ENCODE measurements around the gene TPM3. TPM values are rescaled to one million over a fixed set of nuclear protein-coding genes. Genes with fewer than 3 reads are reported as not detected.

TPM3 gene
- total and polyA plus RNA-seq, 2 of the 8 experiments (the other 6 are each of a cell fraction or from before 2014, with no cell fraction given): 278 to 572 TPM

- CTCF ChIA-PET (ENCODE audit: partially characterized antibody): interaction anchor here (0.7 to 1.3 kb wide), 4 partner anchors 9 to 172 kb away, joined by 3 read pairs; partner anchors contain the start of gene RAB13
- no peak for DNase-seq (ENCODE audit: low read depth in 1 of 2, low spot score in 2 of 2)
- Histone ChIP-seq H4K5ac (ENCODE audit: insufficient read length, low read depth, low read length) (no peak overlapping the region), H3K9me3 (ENCODE audit: insufficient read depth in 2 of 2, low read depth in 1 of 2, low read length in 1 of 2) (no peaks in the 10 kb centered on the region), H3K9ac (replicated peaks in 1 of 4; ENCODE audit: extremely low read depth in 1 of 4, low read depth in 3 of 4, low read length in 3 of 4) (0 out of 7 replicates have a peak overlapping the region, but pooled peaks of 1 of the 4 experiments have one; percentile 18), H2BK120ac (replicated peaks; ENCODE audit: low read depth, low read length) (no peak overlapping the region), H2BK5ac (ENCODE audit: low read depth, low read length) (no peak overlapping the region), H3K56ac (replicated peaks; ENCODE audit: insufficient read length, low read depth, low read length) (no peak overlapping the region), H3K18ac (ENCODE audit: extremely low read depth, low read length) (no peak overlapping the region), H3K36me3 (ENCODE audit: control insufficient read depth in 2 of 4, insufficient read depth in 4 of 4, low read length in 3 of 4) (peaks cover 5 to 81% (median 51%) of the 10 kb centered on the region in 4 experiments; a peak in 7 of 8 replicates), H4K20me1 (replicated peaks in 1 of 2; ENCODE audit: control insufficient read depth in 1 of 2, insufficient read depth in 2 of 2, low read length in 2 of 2) (peaks cover 0 to 5% of the 10 kb centered on the region in 2 experiments), H2BK15ac (ENCODE audit: low read length) (no peak overlapping the region), H2BK12ac (ENCODE audit: low read depth, low read length) (no peak overlapping the region), H3K4me1 (replicated peaks in 1 of 4; ENCODE audit: control insufficient read depth in 3 of 4, insufficient read depth in 4 of 4, low read length in 3 of 4) (peaks cover 0 to 3% (median 0%) of the 10 kb centered on the region in 4 experiments; a peak in 1 of 7 replicates), H3K14ac (ENCODE audit: insufficient read length) (no peak overlapping the region), H3K23ac (ENCODE audit: insufficient read length) (no peak overlapping the region), H2AFZ (ENCODE audit: low read length) (no peak overlapping the region), H3K79me1 (ENCODE audit: low read depth, low read length) (no peaks in the 10 kb centered on the region), H4K8ac (ENCODE audit: extremely low read depth, insufficient read depth, low read length) (no peak overlapping the region), H3K79me2 (ENCODE audit: control insufficient read depth in 1 of 2, insufficient read depth in 2 of 2, low read length in 2 of 2) (peaks cover 0 to 16% of the 10 kb centered on the region in 2 experiments; a peak in 2 of 4 replicates), H3K27me3 (replicated peaks in 1 of 4; ENCODE audit: control insufficient read depth in 3 of 4, extremely low read depth in 1 of 4, insufficient read depth in 3 of 4, low read length in 3 of 4) (no peaks in the 10 kb centered on the region), H3K27ac (ENCODE audit: low read depth, low read length) (no peak overlapping the region), H4K91ac (replicated peaks; ENCODE audit: insufficient read length, low read length) (no peak overlapping the region), H2BK20ac (ENCODE audit: low read length) (no peak overlapping the region), H2AK5ac (ENCODE audit: low read depth, low read length) (no peak overlapping the region), H3K4ac (replicated peaks; ENCODE audit: insufficient read length, low read depth, low read length) (no peak overlapping the region), H3K23me2 (ENCODE audit: low read depth, low read length) (no peaks in the 10 kb centered on the region; the same call in 1 of the 2 replicates), H3K4me3 (ENCODE audit: extremely low read depth in 1 of 4, insufficient read depth in 2 of 4, low read depth in 3 of 4, low read length in 4 of 4) (no peak overlapping the region), H3K4me2 (ENCODE audit: insufficient read depth in 1 of 2, low read depth in 2 of 2, low read length in 2 of 2) (no peak overlapping the region)
- 97% methylated on average over 8 of the region's 8 CpGs; no CpG with 5 or more reads in 1 of the 2 experiments for WGBS, 2 experiments (ENCODE audit: extremely low coverage in 1 of 2, insufficient coverage in 1 of 2, insufficient read length in 1 of 2, insufficient replicate concordance in 2 of 2, low coverage in 1 of 2, low lambda C conversion rate in 2 of 2, missing lambda C conversion rate in 1 of 2)
- no peak for FAIRE-seq
- POLR2A ChIA-PET (ENCODE audit: partially characterized antibody): interaction anchor here (0.6 to 5.5 kb wide), 10 partner anchors 9 to 634 kb away, joined by 3 to 35 read pairs (median 3); no protein-coding TSS in a partner anchor
- TF ChIP-seq TAF7 (optimal IDR thresholded peaks at IDR 0.05; ENCODE audit: borderline replicate concordance, low read depth, low read length): no peak
- no peak for TF ChIP-seq E2F6 (IDR thresholded peaks at IDR 0.05)
- TF ChIP-seq KDM5A (IDR thresholded peaks at IDR 0.05; ENCODE audit: low read length): no peak
These were observed 33.4 kb downstream of the TPM3 start for GRCh38 chr1:154158307-154159125.
